ENCODE results near the gene GXYLT1.

- no peak for TF ChIP-seq ZNF274 (IDR thresholded peaks at IDR 0.05; ENCODE audit: borderline replicate concordance, low read depth, low read length)
- no peak for TF ChIP-seq GABPB2 (CRISPR knock-in tag; conservative IDR thresholded peaks at IDR 0.05)
- TF ChIP-seq RFX5 (IDR thresholded peaks at IDR 0.05; ENCODE audit: low read depth, low read length) = no peak
- TF ChIP-seq ATF2 (CRISPR knock-in tag; IDR thresholded peaks at IDR 0.05) = no peak
- no peak for TF ChIP-seq MTA1 (IDR thresholded peaks at IDR 0.05; ENCODE audit: borderline replicate concordance)
- no peak for TF ChIP-seq TBP (optimal IDR thresholded peaks at IDR 0.05; ENCODE audit: low read depth, low read length)
- no peak for TF ChIP-seq POLR2A (conservative IDR thresholded peaks at IDR 0.05)
- TF ChIP-seq SIN3A (IDR thresholded peaks at IDR 0.05; ENCODE audit: borderline replicate concordance in 2 of 2, control insufficient read depth in 1 of 2, low read depth in 2 of 2, low read length in 2 of 2) = no peak
- TF ChIP-seq SNIP1 (IDR thresholded peaks at IDR 0.05; ENCODE audit: low read depth) = no peak
Observed at GRCh38 chr12:42186793-42187192, 42.1 kb upstream of the GXYLT1 start.
